ENCODE results near the gene BOD1L2. TPM values are rescaled to one million over a fixed set of nuclear protein-coding genes. Genes with fewer than 3 reads are reported as not detected.

BOD1L2 gene
- total RNA-seq, 4 donors from 2014 or later: not detected

DNA sequence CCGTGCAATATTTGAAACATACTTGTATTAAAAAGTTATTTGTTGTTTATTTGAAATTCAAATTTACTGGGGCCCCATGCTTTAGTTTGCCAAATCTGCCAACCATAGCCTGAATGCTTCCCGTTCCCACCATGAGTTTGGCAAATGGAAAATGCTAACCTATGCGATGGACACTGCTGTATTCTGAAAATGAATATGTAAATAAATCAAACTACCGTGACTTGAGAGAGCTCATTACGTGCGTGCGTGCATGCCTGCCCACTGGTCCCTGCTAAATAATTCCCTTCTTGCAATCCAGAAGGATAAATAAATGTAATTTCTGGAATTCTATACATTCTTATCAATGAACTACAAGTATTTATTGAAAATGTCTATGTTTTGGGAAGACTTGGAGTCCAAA, 3.2 kb downstream of the BOD1L2 start:
- DNase-seq (ENCODE audit: low spot score) (no peak), ATAC-seq (ENCODE audit: low FRiP score) (no peak)
- TF ChIP-seq CTCF (IDR thresholded peaks at IDR 0.05): no peak

- DNase-seq (ENCODE audit: low spot score): no peak
- no peak for ATAC-seq (ENCODE audit: low FRiP score)
- TF ChIP-seq CTCF (IDR thresholded peaks at IDR 0.05): no peak
Measured at GRCh38 chr18:57150828-57151227, 3.9 kb downstream of the BOD1L2 start.

DNA sequence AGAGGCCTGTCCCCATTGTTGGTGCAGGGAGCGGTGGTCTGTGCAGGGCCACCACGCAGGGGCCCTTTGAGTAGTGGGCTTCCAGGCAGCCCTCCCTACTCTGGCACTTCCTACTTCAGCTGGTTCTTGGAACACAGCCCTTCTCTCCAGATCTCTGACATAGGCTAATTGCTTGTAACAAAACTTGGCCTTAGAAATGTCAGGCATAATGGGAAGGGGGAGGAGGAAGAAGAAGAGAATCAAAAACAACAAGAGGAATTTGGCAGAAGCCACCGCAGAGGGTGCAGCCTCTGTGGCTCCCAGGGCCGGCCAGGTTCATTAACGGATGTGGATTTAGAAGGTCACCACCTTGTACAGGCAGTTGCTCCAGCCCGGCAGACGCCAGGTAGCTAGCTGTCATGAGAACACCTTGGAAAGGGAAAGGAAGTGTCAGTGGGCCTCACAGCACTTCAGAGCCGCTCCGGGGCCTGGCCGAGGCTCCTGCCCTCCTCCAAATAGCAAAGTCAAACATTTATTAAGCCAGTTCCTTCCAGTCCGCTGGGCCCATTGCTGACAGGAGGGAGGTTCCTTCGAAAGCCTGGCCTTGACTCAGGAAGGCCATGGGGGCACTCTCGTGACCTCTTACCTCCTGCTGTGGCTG, 7.4 kb downstream of the BOD1L2 start:
- no peak for TF ChIP-seq CTCF (IDR thresholded peaks at IDR 0.05)
- ATAC-seq (ENCODE audit: low FRiP score) (no peak), DNase-seq (ENCODE audit: low spot score) (no peak)

GRCh38 chr18:57164401-57164800, 17.5 kb downstream of the BOD1L2 start:
- TF ChIP-seq CTCF (IDR thresholded peaks at IDR 0.05): no peak
- no peak for ATAC-seq (ENCODE audit: low FRiP score)
- DNase-seq (ENCODE audit: low spot score): no peak

GRCh38 chr18:57167617-57168308, 20.9 kb downstream of the BOD1L2 start:
- TF ChIP-seq CTCF (IDR thresholded peaks at IDR 0.05): no peak
- ATAC-seq (ENCODE audit: low FRiP score): no peak
- DNase-seq (ENCODE audit: low spot score): no peak

- no peak for DNase-seq (ENCODE audit: low spot score)
- TF ChIP-seq CTCF (IDR thresholded peaks at IDR 0.05): no peak
Measured at GRCh38 chr18:57171026-57171425, 24.1 kb downstream of the BOD1L2 start.

GRCh38 chr18:57175532-57175931, 28.6 kb downstream of the BOD1L2 start:
- TF ChIP-seq CTCF (IDR thresholded peaks at IDR 0.05): no peak
- DNase-seq (ENCODE audit: low spot score): no peak
- no peak for ATAC-seq (ENCODE audit: low FRiP score)

More at GRCh38 chr18:57171026-57171425, 24.1 kb downstream of the BOD1L2 start:
- no peak for ATAC-seq (ENCODE audit: low FRiP score)

All from omental fat pad (tissue), 4 donors.